PFSK-1 (cell line): ENCODE measurements around the gene DPP8.

Experiments used
- FOXP2 ChIP-seq: optimal IDR thresholded peaks from 2 replicates; pipeline ENCODE3; 2011; ENCODE audit warnings: borderline replicate concordance, control low read depth, inconsistent platforms; ENCODE audit not compliant: insufficient read depth; ENCODE audit errors: extremely low read length, extremely low read depth
- POLR2AphosphoS5 ChIP-seq: IDR thresholded peaks from 2 replicates; pipeline ENCODE4 v1.6.1; 2012; ENCODE audit warnings: low read depth, mild to moderate bottlenecking, control low read depth, low read length, moderate library complexity
- REST ChIP-seq, 2 experiments: IDR thresholded peaks; 2 replicates each; pipeline versions ENCODE4 v1.6.1 to v1.8.0; 2011 to 2012; ENCODE audit warnings: low read depth in 2 of 2, low read length in 2 of 2, control low read depth in 1 of 2, inconsistent platforms in 1 of 2, mild to moderate bottlenecking in 1 of 2, moderate library complexity in 1 of 2; ENCODE audit not compliant: insufficient read depth in 1 of 2
- SIN3A ChIP-seq: IDR thresholded peaks from 2 replicates; pipeline ENCODE4 v1.6.1; 2012; ENCODE audit warnings: mild to moderate bottlenecking, low read length, moderate library complexity, borderline replicate concordance; ENCODE audit not compliant: insufficient read depth
- TAF1 ChIP-seq: IDR thresholded peaks from 2 replicates; pipeline ENCODE4 v1.6.1; 2012; ENCODE audit warnings: low read length, control low read depth, borderline replicate concordance; ENCODE audit not compliant: insufficient read depth

DPP8 gene

GRCh38 chr15:65418596-65418995, 98.9 kb downstream of the DPP8 start:
- TF ChIP-seq REST (IDR thresholded peaks at IDR 0.05; ENCODE audit: insufficient read depth in 1 of 2, low read depth in 2 of 2, low read length in 2 of 2) (no peak), TAF1 (no peak), FOXP2 (no peak), SIN3A (no peak), POLR2AphosphoS5 (no peak)

- TF ChIP-seq FOXP2 (no peak), TAF1 (no peak), POLR2AphosphoS5 (no peak), SIN3A (no peak), REST (IDR thresholded peaks at IDR 0.05; ENCODE audit: insufficient read depth in 1 of 2, low read depth in 2 of 2, low read length in 2 of 2) (no peak)
These were observed 100.6 kb downstream of the DPP8 start for GRCh38 chr15:65416845-65417416.

- TF ChIP-seq SIN3A (no peak), FOXP2 (no peak), REST (IDR thresholded peaks at IDR 0.05; ENCODE audit: insufficient read depth in 1 of 2, low read depth in 2 of 2, low read length in 2 of 2) (no peak), TAF1 (no peak), POLR2AphosphoS5 (no peak)
These were observed 102.5 kb downstream of the DPP8 start for GRCh38 chr15:65414841-65415621.

GRCh38 chr15:65413760-65414144, 103.7 kb downstream of the DPP8 start:
- no peak for TF ChIP-seq FOXP2
- TF ChIP-seq REST (IDR thresholded peaks at IDR 0.05; ENCODE audit: insufficient read depth in 1 of 2, low read depth in 2 of 2, low read length in 2 of 2), result no peak
- no peak for TF ChIP-seq POLR2AphosphoS5
- TF ChIP-seq TAF1, result no peak
- no peak for TF ChIP-seq SIN3A
